ENCODE results near the gene TMEM8B.

The TMEM8B gene

GRCh38 chr9:35811381-35812024, 17.5 kb upstream of the TMEM8B start:
- H3K4me3 ChIP-seq (ENCODE audit: low read depth, low read length), result peak overlapping the region; percentile 50
- no peak for TF ChIP-seq CTCF (IDR thresholded peaks at IDR 0.05; ENCODE audit: insufficient read depth, low read depth, low read length, missing control alignments)
- DNase-seq (ENCODE audit: low read depth), result no peak

GRCh38 chr9:35812025-35812602, 16.9 kb upstream of the TMEM8B start, which contains the start of gene SPAG8:
Gene SPAG8, minus strand, starts transcription at chr9:35812262. Its CDS starts 115 bp downstream, at chr9:35812147.
- peak; percentile 99 for DNase-seq (ENCODE audit: low read depth)
- TF ChIP-seq CTCF (IDR thresholded peaks at IDR 0.05; ENCODE audit: insufficient read depth, low read depth, low read length, missing control alignments), result no peak
- peak within 1 kb of the TSS; percentile 50 for H3K4me3 ChIP-seq (ENCODE audit: low read depth, low read length)

- peak; percentile 35 for TF ChIP-seq CTCF (IDR thresholded peaks at IDR 0.05; ENCODE audit: insufficient read depth, low read depth, low read length, missing control alignments)
- DNase-seq (ENCODE audit: low read depth), result peak; percentile 23
- peak overlapping the region; percentile 83 for H3K4me3 ChIP-seq (ENCODE audit: low read depth, low read length)
Measured at GRCh38 chr9:35813434-35814105, 15.5 kb upstream of the TMEM8B start.

- H3K4me3 ChIP-seq (ENCODE audit: low read depth, low read length), result peak overlapping the region; percentile 83
- peak; percentile 77 for DNase-seq (ENCODE audit: low read depth)
- no peak for TF ChIP-seq CTCF (IDR thresholded peaks at IDR 0.05; ENCODE audit: insufficient read depth, low read depth, low read length, missing control alignments)
Measured at GRCh38 chr9:35814106-35814840, 14.8 kb upstream of the TMEM8B start.

- TF ChIP-seq CTCF (IDR thresholded peaks at IDR 0.05; ENCODE audit: insufficient read depth, low read depth, low read length, missing control alignments), result no peak
- DNase-seq (ENCODE audit: low read depth), result peak; percentile 99
- H3K4me3 ChIP-seq (ENCODE audit: low read depth, low read length), result peak within 1 kb of the TSS; percentile 83
Measured at GRCh38 chr9:35814841-35815543, 14.0 kb upstream of the TMEM8B start, which contains the start of gene HINT2. Gene HINT2, minus strand, starts transcription at chr9:35815042. Its CDS starts 63 bp downstream, at chr9:35814979.

- DNase-seq (ENCODE audit: low read depth), result no peak
- no peak overlapping the region for H3K4me3 ChIP-seq (ENCODE audit: low read depth, low read length)
- TF ChIP-seq CTCF (IDR thresholded peaks at IDR 0.05; ENCODE audit: insufficient read depth, low read depth, low read length, missing control alignments), result peak; percentile 6
Measured at GRCh38 chr9:35816708-35817107, 12.3 kb upstream of the TMEM8B start.

Data from GM12865 (cell line).